HG02571 (cell line): Measurements from ENCODE around the gene SLC25A23.

ENCODE experiments used
- ATAC-seq: cut with Tn5 transposase; IDR thresholded peaks from one replicate; pipeline ENCODE4 v1.9.1; 2021; ENCODE audit warnings: mild to moderate bottlenecking, moderate library complexity; ENCODE audit not compliant: unreplicated experiment

Gene SLC25A23

DNA sequence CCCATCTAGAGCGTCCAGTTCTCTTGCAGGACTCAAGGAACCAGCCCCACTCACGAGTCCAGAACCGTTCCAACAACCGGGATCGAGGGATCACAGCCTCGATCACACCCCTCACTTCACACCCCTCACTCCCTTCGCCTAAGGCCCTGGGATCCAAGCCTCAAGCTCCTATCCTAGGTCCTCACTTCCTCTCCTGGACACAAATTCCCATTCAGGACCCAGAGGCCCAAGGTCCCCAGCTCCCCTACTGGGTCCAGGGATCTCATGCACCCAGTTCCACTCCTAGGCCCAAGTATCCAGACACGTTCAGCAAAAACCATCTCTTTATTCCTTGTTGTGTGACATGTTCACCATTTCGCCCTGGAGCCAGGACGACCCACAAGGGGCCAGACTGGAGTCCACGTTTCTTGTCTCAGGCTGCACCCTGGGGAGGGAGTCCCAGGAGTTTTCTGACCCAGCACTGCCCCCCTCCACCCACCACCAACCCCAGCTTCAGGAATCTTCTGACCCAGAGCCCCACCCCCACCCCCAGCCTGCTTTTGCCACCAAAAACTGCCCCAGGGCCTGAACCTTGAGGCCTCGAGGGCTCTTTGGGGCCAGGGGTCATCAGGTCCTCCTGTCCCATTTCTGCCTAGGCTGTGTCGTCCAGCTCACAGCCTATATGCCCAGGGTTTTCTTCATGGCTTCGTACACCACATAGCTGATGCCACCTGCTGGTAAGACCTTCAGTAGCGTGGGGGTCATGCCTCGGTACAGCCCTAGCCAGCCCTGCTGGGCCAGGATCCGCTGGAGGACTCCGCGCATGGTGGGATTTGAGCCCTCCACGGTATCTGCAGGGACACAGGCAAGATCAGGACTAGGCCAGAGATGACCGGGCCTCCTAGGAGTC, 33.6 kb downstream of the SLC25A23 start:
- ATAC-seq: no peak

DNA sequence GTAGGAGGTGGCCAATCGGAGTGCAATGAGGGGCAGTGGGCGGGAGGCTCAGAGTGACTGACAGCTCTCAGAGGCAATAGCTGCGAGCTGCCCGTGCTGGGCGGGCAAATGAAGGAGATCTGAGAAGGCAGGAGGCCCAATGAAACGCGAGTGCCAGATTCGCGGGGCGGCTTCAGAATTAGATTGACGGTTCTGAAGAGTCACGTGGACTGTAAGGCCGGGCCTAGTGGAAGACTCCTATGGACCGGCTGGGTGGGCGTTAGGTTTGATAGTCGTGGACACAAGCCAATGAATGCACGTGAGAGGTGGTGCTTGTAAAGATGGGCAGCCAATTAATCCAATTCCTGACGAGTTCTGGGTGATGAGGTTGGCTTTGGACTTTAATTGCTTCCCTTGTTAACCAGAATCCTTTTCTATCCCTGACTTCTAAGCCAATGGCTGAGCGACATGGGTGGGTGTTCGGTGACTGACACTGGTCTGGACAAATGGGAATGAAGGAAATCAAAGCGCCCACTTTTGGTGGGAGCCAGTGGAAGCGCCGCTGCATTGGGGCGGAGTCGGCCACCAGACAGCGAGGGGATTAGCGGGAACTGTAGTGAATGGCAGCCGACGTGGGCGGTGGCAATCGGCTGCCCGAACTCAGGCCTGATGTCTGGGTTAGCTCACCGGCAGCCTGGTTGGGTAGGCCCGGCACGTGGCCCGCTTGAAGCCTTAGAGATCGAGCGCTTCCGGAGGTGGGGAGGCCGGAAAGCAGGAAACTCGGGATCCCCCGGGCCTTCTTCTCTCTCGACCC, 34.5 kb downstream of the SLC25A23 start:
- peak; percentile 80 for ATAC-seq

DNA sequence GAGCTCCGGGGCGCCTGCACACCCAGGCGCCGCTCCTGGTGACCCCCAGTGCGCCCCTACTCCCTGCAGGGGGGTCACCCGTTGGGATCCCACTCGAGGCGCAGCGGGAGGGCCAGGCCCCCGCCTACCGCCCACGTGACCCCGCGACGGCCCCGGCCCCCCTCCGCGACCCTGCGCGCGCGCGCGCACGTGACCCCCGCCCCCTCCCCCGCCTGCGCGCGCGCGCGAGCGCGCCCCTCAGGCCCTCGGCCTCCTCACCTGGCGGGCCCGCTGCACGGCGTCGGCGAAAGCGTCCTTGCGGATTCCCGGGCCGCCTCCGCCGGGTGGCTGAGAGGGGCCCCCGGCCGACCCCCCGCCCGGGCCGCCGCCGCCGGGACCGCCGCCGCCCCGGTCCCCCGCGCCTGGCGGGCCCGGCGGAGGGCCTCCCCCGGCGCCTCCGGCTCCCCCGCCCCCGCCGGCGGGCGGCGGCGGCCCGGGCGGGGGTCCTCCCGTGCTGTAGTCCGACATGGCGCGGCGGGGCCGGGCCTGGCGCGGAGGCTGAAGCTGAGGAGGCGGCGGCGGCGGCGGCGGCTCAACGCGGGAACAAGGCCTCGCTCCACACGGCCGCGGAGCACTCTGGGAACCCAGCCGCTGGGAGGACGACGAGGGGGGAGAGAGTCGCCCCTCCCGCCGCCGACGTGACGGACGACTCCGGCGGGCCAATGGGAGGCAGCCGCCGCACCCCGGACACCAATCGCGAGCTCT, 35.2 kb downstream of the SLC25A23 start, which contains the start of gene KHSRP:
Gene KHSRP, minus strand, starts transcription at position 617 of the 744 bp plus-strand sequence. Its CDS starts 110 bp downstream, at position 507.
- ATAC-seq: no peak

DNA sequence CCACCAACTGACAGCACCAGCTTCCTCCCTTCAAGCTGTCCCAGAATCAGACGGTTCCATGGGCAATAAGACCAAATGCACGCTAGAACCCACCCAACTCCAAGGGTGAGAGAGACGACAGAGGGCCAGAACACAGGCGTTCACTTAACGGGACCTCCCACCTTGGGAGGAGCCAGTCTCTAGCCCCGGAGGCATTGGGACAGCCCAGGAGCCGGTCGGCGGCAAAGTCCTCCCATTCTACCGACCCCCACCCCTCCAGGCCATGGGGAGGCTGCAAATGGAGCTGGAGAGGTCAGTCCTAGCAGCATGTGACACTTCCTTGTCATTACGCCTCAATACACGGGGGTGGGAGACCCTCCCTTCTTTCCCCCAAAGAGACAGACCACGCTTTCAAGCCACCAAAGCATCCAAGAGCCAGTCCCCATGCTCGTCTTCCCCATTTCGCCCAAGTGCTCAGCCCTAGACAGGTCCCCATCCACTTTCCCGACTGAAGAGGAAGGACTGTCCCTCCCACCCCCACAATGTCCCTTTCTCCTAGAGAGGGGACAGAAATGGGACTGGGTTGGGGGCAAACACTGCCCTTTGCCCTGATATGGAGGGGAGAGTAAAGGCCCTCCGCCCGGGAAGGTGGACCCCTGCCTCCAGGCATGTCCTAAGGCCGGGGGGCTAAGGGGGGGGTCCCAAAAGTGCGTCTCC, 35.9 kb downstream of the SLC25A23 start:
- ATAC-seq: no peak

DNA sequence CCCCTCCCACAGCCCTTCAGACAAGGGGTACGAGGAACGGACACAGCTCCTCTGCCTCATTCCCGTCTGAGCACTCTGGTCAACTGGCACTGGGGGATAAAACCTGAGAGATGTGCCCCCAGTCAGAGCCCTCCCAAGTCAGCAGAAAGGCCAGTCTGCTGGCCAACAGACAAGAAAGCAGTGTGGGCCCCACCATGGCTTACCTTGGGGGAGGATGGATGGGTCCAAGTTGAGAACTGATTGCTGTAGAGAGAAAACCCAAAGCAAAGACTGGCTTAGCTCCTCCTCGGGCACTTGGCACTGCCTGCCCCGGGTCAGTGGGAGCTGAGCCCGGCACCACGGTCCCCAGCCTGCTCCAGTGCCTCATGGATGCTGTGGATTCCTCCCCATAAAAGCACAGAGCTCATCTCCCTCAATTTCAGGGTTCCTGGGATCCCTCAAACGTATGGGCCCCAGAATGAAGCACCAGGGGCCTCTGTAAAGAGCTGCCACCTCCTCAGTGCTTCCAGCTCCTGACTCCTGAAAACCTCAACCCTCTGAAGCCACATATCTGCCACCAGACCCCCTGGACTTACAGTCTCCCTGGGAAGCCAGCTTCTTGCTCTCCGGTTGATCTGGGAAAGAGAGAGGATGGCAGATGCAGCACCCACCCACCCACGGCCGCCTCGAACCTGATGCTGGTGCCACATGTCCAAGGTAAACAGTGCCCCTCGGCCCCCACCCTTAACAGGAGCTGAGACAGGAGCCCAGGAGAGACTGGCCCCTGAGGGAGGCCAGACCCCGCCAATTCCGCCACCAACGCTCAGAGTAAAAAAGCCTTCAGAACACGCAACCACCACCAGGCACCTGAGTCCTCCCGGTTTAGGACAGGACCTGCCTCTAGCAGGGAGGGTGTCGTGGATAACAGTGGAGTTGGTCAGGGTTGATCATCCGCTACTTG, 38.2 kb downstream of the SLC25A23 start:
- ATAC-seq: no peak

DNA sequence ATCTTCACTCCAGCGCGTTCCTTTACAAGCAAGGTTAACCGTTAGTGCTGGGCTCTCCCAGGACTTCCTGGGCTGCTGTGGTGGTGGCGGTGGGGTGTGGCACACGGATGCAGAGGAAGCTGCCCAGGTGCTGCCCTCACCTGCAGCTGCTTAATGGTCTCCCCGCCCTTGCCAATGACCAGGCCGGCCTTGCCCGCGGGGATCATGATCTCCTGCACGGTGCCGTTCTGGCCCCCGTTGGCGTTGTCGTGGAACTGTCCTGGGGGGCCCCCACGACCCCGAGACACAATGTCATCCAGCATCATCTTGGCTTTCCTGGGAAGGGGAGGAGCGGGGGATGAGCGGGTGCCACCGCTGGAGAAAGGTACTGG, 41.0 kb downstream of the SLC25A23 start:
- no peak for ATAC-seq

DNA sequence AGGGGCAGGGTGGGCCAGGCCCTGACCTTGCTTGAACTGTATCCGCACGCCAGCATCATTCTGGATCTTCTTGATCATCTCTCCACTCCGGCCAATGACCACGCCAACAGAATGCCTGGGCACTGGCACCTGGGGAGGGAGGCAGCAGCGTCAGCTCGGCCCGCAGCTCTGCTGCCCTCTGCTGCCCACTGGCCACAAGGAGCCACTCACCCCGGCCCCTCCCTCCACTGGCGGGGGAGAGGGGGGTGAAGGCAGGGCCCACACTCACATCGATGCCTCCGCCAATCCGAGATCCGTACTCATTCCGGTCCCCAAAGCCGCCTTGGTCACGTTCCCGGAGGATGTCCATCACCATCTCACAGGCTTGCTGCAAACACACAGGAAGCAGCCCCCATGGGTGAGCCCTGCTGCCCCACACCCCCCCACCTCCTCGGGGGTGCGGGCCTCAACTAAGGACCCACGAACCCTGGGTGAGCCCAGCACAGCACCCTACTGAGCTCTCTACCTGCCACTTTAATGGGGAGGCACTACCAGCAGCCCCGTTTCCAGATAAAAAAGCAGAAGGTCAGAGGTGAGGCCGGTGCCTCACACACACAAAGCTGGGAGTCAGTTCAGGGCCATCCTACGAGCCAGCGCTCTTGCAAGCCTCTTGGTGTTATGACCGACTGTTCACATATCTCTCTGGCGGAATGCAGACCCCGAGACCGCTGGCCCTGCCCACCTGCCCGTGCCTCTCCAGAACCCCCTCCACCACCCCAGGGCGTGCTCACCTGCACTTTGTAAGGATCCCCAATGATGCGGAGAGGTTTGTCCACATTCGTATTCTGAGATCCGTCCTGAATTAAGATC, 41.7 kb downstream of the SLC25A23 start:
- no peak for ATAC-seq

DNA sequence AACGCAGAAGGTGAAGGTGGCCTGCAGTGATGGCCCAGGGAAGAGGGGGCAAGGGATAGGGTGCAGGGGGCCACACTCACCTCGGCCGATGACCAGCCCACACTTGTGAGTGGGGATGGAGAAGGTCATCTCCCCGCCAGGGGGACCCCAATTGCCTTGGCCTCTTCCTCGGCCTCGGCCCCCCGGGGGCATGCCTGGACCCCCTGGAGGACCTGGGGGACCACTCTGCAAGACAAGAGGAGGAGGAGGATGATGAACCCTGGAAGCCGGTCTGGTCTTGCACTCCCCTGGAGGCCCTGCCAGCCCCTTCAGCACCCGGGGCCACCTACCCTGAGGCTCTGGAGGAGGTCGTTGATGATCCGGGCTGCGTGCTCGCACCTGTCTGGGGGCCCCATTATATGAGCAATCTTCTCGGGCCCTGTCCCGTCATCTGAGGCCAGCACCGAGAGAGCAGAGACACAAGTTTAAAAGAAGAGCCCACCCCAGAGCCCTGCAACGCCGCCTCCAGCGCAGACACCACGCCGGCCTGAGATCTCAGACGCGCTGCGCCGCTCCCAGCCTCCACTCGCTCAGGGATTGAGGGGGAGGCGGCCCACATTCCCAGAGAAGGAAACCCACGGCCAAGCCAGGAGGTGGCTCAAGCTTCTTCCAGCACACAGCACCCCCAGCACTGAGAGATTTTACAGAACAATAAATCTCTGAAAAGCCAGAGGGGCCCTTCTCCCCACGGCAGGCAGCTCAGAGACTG, 42.8 kb downstream of the SLC25A23 start:
- ATAC-seq: no peak

DNA sequence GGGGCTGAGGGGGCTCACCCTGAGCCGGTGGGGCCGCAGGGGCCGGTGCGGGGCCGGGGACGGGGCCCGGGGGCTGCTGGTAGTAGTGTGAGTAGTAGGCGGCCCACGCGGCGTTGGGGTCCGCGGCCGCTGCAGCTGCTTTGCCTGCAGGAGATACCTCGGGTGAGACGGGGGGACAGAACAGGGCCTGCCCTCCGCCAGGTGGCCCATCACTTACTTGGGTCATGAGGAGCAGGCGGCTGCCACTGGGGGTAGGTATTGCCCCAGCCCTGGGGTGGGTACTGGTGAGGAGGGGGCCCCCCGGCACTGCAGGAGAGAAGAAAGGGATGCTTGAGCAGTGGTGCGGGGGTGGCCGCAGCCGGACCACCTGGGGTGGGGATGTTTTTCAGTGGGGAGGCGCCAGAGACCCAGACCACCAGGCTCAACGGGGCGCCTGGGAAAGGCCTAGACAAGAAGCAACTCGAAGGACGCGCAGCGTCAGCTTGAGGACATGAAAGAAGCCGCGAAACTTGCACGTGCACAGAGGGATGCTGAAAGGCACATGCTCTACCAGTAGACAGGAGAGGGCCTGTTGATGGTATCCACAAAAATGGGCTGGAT, 43.9 kb downstream of the SLC25A23 start:
- ATAC-seq: no peak

DNA sequence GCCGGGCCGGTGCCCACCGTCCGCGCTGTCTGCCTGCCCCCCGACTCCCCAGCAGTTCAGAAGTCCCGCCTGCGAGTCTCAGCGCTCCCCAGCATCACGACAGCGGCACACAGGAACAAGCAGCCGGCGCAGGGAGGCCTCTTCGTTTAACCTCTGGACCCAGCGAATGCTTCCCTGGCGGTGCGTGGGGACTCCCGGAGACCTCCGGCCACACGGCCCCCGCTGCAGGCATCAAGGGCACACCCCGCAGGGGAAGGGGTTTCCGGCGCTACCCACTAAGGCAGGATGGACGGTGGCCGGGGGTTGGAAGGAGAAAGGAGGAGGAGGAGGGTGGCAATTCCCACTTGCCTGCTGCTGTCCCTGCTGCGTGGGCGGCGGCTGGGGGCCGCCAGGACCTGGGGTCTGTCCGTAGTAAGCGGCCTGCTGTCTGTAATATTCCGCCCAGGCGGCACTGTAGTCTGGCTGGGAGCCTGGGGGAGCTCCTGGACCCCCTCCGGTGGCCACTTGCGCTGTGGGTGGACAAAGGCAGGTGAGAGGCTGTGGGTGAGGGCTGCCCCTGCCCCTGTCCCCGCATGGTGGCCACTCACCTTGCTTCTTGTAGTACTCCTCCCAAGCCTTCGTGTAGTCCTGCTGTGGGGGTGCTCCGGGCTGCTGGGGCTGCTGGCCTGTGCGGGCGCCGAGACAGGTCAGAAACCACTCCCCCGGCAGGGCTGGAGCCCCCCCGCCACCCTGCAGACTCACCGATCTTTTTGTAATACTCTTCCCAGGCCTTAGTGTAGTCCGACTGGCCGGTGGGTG, 44.6 kb downstream of the SLC25A23 start:
- no peak for ATAC-seq

DNA sequence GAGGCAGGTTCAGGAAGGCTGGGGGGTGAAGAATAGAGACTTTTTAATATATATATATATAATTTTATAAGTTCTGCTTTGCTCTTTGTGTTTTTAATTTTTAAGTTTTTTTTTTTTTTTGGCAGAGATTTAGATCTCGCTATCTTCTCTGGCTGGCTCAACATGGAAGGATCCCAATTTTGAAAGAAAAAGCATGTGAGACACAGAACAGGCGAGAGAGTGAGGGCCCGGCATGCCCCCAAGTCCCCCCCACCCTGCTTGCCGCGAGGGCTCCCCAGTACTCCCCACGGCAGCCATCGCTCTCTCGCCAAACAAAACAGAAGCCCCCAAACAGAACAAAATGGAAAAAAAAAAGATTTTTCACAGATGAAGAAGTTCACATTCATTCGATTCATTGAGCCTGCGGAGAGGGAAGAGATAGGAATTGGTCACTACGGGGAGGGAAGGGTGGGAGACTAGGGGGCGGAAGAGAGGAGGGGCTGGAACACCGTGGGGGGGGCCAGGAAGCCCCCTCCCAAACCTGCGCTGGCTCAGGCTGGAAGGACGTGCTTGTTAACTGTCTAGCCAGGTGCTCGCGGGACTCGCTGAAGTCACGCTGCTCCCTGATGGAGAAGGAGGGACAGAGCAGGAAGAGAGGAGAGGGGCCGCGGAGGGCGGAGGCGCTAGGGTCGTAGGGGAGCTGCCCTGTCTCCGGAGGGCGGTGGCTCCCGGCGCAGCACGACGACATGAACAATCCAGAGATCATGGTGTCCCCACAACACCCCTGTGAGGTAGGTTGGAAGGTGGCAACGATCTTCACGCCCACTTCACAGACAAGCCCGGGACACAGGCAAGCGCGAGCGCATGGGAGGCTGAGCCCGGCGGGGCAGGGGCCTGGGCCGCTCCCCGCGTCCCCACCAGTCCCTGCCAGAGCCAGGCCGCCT, 45.6 kb downstream of the SLC25A23 start:
- ATAC-seq: no peak

DNA sequence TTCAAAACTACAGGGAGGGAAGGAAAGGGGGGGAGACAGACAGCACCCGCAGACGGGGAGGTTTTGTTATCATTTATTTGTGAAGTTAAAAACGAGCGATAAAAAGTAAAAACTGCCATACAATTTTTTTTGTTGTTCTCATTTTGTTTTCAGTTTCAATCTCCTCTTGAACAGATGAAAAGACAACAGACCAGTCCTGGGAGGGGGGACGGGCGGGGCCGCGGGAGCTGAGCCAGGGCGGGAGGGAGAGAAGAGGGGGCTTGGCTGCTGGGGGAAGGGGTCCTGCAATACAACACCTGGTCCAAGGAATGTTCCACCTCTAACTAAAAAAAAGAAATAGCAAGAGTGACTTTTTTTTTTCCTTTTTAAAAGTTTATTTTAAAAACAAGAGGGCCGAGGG, 46.3 kb downstream of the SLC25A23 start:
- no peak for ATAC-seq

DNA sequence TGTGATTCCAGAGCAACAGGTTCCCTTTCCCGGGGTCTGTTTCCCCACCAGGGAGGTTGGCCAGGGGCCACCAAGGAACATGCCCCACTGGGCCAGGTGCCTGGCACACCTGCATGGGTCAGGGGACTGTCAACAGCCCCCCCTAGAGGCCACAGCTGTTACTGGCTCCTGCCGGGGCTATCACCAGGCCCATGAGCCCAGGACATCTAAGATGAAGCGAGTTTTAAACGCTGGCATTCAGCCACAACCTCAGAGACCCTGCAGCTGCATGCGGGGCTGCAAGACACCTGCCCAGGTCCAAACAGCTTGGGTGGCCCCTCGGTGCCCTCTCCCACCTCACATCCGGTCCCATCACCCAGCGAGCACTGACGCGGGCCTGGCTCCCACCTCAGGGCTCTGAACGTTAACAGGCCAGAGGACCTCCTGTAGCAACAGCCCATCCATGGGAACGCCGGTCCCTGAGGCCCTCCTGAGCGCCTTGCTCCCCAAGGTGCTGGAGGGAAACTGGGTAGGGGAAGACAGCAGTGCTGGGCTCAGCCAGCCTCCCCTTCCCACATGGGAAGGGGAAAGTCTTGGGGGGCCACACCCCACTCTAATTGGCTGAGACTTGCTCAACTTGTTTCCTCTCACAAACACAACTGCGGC, 47.0 kb downstream of the SLC25A23 start:
- ATAC-seq: no peak

DNA sequence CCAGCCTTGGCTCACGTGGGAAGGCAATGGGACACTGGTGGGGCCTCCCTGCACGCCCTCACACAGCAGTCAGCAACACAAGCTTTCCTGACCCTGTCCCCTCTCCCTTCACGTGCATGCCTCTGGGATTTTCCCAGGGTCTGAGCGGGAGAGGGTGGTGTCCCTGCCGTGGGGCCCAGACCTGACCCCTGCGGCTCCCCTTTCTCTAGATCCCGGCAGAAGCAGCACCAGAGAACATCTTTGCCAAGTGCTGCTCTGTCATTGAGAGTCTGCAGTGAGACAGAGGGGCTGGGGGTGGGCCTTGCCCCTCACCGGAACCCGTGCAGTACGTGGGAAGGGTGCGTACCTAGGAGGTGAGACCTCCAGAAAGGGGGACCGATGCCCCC, 47.5 kb downstream of the SLC25A23 start:
- no peak for ATAC-seq

DNA sequence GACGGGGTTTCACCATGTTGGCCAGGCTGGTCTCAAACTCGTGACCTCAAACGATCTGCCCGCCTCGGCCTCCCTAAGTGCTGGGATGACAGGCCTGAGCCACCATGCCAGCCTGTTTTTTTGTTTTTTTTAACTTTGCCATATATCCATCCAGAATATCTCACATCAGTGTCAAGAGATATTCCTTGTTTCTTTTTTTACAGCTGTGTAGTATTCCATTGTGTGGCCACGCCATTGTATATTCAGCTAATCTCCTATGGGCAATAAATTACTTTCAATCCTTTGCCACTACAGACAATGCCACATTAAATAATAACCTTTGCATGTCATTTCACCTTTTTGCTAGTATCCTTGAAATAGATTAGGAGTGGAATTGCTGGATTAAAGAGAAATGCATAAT, 50.2 kb downstream of the SLC25A23 start:
- ATAC-seq: no peak
